ENCODE measurements around the gene ITPR1. TPM values are rescaled to one million over a fixed set of nuclear protein-coding genes. Genes with fewer than 3 reads are reported as not detected.
A peak's percentile ranks its signal among the peaks of the same experiment; 100 is the strongest.

ITPR1 gene
- total RNA-seq, 1 donor from 2014 or later, result 53.1 TPM

DNA sequence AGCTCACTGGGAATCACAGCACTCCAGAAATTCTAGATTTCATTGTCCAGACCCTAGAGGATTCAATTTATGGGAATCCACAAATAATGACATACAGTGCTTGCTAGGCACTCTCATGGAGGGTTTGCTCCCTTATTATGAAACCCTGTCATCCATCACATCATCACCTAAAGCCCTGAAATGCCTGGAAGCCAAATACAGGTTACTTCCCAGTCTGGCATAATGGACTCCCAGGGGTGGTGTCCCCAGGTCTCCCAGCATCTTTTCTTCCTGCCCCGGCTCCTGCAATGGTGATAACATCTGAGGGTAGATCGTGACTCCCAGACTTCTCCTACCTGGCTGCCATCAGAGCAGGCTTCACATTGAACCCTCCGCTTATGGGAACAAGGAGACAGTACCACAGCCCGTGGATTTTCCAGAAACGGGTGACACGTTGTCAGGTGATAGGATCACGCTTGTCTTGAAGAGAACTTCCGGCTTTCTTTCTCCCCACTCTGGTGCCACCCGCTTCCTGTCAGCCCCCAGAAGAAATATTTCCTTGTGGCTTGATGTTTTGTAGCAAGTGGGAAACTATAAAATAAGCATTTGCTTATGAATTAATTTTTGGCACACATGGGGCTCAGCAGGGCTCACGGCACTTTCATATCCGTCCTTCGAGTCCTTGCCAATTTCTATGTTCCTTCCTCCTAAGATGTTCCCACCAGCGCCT lies 247.4 kb downstream of the ITPR1 start:
- peaks cover 31% of the 10 kb centered on the region for H3K36me3 Mint-ChIP-seq (ENCODE audit: low read depth, unreplicated experiment)
- no peak for TF ChIP-seq CTCF (IDR thresholded peaks at IDR 0.05; ENCODE audit: unreplicated experiment)
- peaks cover 5% of the 10 kb centered on the region for H3K27me3 Mint-ChIP-seq (ENCODE audit: unreplicated experiment)
- DNase-seq (ENCODE audit: low spot score), result no peak
- H3K27ac Mint-ChIP-seq (ENCODE audit: unreplicated experiment), result peak overlapping the region; percentile 88
- peaks cover 34% of the 10 kb centered on the region for H3K4me1 Mint-ChIP-seq (ENCODE audit: unreplicated experiment)
- H3K4me3 Mint-ChIP-seq (ENCODE audit: unreplicated experiment), result no peak overlapping the region
- no peaks in the 10 kb centered on the region for H3K9me3 Mint-ChIP-seq (ENCODE audit: unreplicated experiment)

DNA sequence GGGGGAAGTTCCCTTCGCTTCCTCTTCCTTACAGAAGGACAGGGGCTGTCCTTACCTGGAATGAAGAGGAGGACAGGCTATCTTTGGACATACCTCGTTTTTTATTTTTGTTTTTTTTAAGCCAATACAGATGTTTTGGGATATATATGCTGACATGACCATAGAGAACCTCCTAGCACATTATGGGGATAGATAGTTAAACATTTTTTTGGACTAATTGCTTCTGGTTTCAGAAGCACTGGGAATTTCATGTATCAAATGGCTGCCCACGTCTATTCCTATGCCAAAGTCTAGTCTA lies 247.9 kb downstream of the ITPR1 start:
- Mint-ChIP-seq H3K4me1 (ENCODE audit: unreplicated experiment) (peaks cover 36% of the 10 kb centered on the region), H3K4me3 (ENCODE audit: unreplicated experiment) (no peak overlapping the region), H3K27me3 (ENCODE audit: unreplicated experiment) (peaks cover 5% of the 10 kb centered on the region), H3K27ac (ENCODE audit: unreplicated experiment) (peak overlapping the region; percentile 88), H3K36me3 (ENCODE audit: low read depth, unreplicated experiment) (peaks cover 33% of the 10 kb centered on the region), H3K9me3 (ENCODE audit: unreplicated experiment) (no peaks in the 10 kb centered on the region)
- TF ChIP-seq CTCF (IDR thresholded peaks at IDR 0.05; ENCODE audit: unreplicated experiment), result no peak
- DNase-seq (ENCODE audit: low spot score), result no peak

DNA sequence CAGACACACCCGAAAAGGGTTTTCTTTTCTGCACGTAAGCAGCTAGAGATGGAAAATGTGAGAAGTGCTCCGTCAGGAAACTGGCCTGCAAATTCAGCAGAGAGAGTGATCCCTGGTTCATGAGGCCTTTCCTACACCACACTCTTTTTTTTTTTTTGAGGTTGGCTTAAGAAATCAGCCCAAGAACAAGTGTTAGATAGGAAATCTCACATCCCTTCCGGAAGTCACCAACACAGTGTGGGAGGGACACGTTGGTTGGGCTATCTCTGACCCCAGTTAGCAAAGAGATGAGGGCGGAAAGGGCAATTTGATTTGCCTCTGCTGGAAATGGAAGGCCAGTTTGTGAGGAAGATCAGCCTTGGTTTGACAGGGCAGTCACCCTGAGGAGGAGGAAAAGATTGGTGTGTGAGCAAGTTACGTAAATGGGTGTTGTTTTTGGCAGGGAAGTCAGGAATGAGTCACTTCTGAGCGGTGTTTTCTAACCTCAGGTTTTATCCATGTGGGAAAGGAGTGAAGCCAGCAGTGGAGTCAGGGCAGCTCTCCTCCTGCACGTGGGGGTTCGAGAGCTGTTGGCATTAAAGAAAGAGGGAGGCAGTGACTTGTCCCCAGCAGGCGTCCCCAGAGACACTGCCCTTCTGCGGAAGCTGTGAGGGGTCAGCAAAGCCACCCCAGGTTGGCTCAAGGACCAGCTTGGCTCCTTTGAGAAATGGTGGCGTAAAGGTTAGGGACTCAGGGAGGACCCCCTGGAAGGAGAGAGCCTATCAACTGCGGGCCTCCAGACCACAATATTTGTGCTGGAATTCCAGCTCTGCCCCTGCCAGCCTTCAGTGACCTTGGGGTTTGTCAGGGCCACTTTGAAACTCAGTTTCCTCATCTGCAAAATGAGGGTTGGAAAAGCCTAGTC lies 248.5 kb downstream of the ITPR1 start:
- H3K36me3 Mint-ChIP-seq (ENCODE audit: low read depth, unreplicated experiment), result peaks cover 38% of the 10 kb centered on the region

DNA sequence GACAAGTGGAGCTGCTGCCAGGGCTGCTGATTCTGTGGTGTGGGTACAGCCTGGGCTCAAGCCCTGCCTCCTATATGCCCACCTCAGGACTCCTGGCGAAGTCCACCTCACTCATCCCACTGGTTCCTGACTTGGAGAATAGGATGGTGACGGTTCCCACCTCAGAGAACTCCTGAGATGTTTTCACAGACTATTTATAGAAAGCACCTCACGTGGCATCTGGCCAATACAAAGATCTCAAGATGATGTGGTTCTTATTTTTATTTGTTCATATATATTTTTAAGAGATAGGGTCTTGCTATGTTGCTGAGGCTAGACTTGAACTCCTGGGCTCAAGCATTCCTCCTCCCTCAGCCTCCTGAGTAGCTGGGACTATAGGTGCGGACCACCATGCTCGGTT lies 249.2 kb downstream of the ITPR1 start:
- no peak for TF ChIP-seq CTCF (IDR thresholded peaks at IDR 0.05; ENCODE audit: unreplicated experiment)
- Mint-ChIP-seq H3K36me3 (ENCODE audit: low read depth, unreplicated experiment) (peaks cover 37% of the 10 kb centered on the region), H3K4me1 (ENCODE audit: unreplicated experiment) (peaks cover 35% of the 10 kb centered on the region), H3K27ac (ENCODE audit: unreplicated experiment) (no peak overlapping the region), H3K4me3 (ENCODE audit: unreplicated experiment) (no peak overlapping the region), H3K27me3 (ENCODE audit: unreplicated experiment) (peaks cover 5% of the 10 kb centered on the region), H3K9me3 (ENCODE audit: unreplicated experiment) (no peaks in the 10 kb centered on the region)
- DNase-seq (ENCODE audit: low spot score), result no peak

More for the DNA sequence above, 248.5 kb downstream of the ITPR1 start:
- peaks cover 33% of the 10 kb centered on the region for H3K4me1 Mint-ChIP-seq (ENCODE audit: unreplicated experiment)
- no peaks in the 10 kb centered on the region for H3K9me3 Mint-ChIP-seq (ENCODE audit: unreplicated experiment)
- DNase-seq (ENCODE audit: low spot score), result no peak
- TF ChIP-seq CTCF (IDR thresholded peaks at IDR 0.05; ENCODE audit: unreplicated experiment), result no peak
- no peak overlapping the region for H3K4me3 Mint-ChIP-seq (ENCODE audit: unreplicated experiment)
- H3K27ac Mint-ChIP-seq (ENCODE audit: unreplicated experiment), result peak overlapping the region; percentile 88
- H3K27me3 Mint-ChIP-seq (ENCODE audit: unreplicated experiment), result peaks cover 5% of the 10 kb centered on the region

GRCh38 chr3:4743371-4743770 lies 250.2 kb downstream of the ITPR1 start:
- H3K27me3 Mint-ChIP-seq (ENCODE audit: unreplicated experiment), result peaks cover 1% of the 10 kb centered on the region
- no peak for TF ChIP-seq CTCF (IDR thresholded peaks at IDR 0.05; ENCODE audit: unreplicated experiment)
- H3K4me1 Mint-ChIP-seq (ENCODE audit: unreplicated experiment), result peaks cover 45% of the 10 kb centered on the region
- peak overlapping the region; percentile 65 for H3K27ac Mint-ChIP-seq (ENCODE audit: unreplicated experiment)
- no peak for DNase-seq (ENCODE audit: low spot score)
- H3K36me3 Mint-ChIP-seq (ENCODE audit: low read depth, unreplicated experiment), result peaks cover 36% of the 10 kb centered on the region
- no peaks in the 10 kb centered on the region for H3K9me3 Mint-ChIP-seq (ENCODE audit: unreplicated experiment)
- H3K4me3 Mint-ChIP-seq (ENCODE audit: unreplicated experiment), result no peak overlapping the region
